ENCODE measurements around the gene CAST.

CAST gene

GRCh38 chr5:96645091-96645490 is 17.1 kb upstream of the CAST start:
- DNase-seq = no peak

- no peak for DNase-seq
Observed at GRCh38 chr5:96648023-96648422, 14.2 kb upstream of the CAST start.

- DNase-seq = no peak
Observed at GRCh38 chr5:96648593-96648992, 13.6 kb upstream of the CAST start.

- DNase-seq = no peak
Observed at GRCh38 chr5:96649251-96649662, 12.9 kb upstream of the CAST start.

GRCh38 chr5:96649681-96650540 is 12.3 kb upstream of the CAST start:
- DNase-seq = no peak

GRCh38 chr5:96651047-96651446 is 11.1 kb upstream of the CAST start:
- no peak for DNase-seq

GRCh38 chr5:96651948-96652753 is 10.0 kb upstream of the CAST start:
- no peak for DNase-seq

GRCh38 chr5:96652769-96653454 is 9.3 kb upstream of the CAST start:
- no peak for DNase-seq

- DNase-seq = no peak
Observed at GRCh38 chr5:96654209-96654608, 8.0 kb upstream of the CAST start.

GRCh38 chr5:96655085-96655484 is 7.1 kb upstream of the CAST start:
- DNase-seq = no peak

- no peak for DNase-seq
Observed at GRCh38 chr5:96655506-96655905, 6.7 kb upstream of the CAST start.

GRCh38 chr5:96657068-96657467 is 5.1 kb upstream of the CAST start:
- DNase-seq = peak; percentile 81

GRCh38 chr5:96658272-96658671 is 3.9 kb upstream of the CAST start:
- no peak for DNase-seq

- DNase-seq = no peak
Observed at GRCh38 chr5:96659170-96659569, 3.0 kb upstream of the CAST start.

- peak; percentile 71 for DNase-seq
Observed at GRCh38 chr5:96660971-96661854, 963 bp upstream of the CAST start.

- peak; percentile 91 for DNase-seq
Observed at GRCh38 chr5:96662725-96663518, 746 bp downstream of the CAST start.

- no peak for DNase-seq
Observed at GRCh38 chr5:96663608-96664007, 1.4 kb downstream of the CAST start.

GRCh38 chr5:96664669-96665068 is 2.5 kb downstream of the CAST start:
- DNase-seq = no peak

GRCh38 chr5:96668725-96669124 is 6.5 kb downstream of the CAST start:
- DNase-seq = no peak

- DNase-seq = no peak
Observed at GRCh38 chr5:96669909-96670308, 7.7 kb downstream of the CAST start.

- DNase-seq = no peak
Observed at GRCh38 chr5:96671441-96671840, 9.3 kb downstream of the CAST start.

- DNase-seq = no peak
Observed at GRCh38 chr5:96673127-96673526, 11.0 kb downstream of the CAST start.

All from activated CD4-positive, alpha-beta T cell treated with anti-CD3 and anti-CD28 coated beads, Interleukin-2, amount 50 U/mL, for 16 hours (primary cell).